GM18951 (cell line): Measurements from ENCODE around the gene NPVF.

Source experiments
- POLR2A ChIP-seq: IDR thresholded peaks from 4 replicates; pipeline ENCODE4 v1.6.1; 2011; ENCODE audit warnings: mild to moderate bottlenecking; ENCODE audit not compliant: insufficient read length, insufficient read depth; ENCODE audit errors: extremely low read depth
- in situ Hi-C: fragments of 300-500 bp; cut with MboI; formaldehyde crosslinking; loops from one replicate; pipeline ENCODE4 v1.12.0; 2022; ENCODE audit warnings: low sequenced_read_pairs, mixed read lengths, inconsistent platforms; ENCODE audit not compliant: unreplicated experiment

Gene NPVF, protein sequence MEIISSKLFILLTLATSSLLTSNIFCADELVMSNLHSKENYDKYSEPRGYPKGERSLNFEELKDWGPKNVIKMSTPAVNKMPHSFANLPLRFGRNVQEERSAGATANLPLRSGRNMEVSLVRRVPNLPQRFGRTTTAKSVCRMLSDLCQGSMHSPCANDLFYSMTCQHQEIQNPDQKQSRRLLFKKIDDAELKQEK

DNA sequence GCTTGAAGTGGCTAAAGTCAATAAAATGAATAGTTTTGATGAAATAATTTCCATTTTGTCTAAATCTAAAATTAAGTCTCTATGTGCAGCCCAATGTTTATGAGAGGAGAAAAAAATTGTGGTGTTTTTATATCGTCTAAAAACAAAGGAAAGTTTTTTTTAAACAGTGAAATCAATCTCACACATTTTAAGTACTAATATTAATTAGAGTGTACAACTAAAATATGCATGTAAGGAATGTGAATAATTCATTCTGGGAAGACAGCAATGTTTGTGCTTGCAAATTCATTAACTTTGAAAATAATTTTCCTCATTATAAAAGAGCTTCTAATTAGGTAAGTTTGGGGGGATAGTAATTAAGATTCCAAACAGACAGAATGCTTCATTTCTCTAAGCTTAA lies at the start of gene NPVF:
Gene NPVF, minus strand, starts transcription at position 101 of the 400 bp plus-strand sequence. Its CDS starts 47 bp downstream, at position 54.
- no peak for TF ChIP-seq POLR2A
- in situ Hi-C loops, result no loop called here

DNA sequence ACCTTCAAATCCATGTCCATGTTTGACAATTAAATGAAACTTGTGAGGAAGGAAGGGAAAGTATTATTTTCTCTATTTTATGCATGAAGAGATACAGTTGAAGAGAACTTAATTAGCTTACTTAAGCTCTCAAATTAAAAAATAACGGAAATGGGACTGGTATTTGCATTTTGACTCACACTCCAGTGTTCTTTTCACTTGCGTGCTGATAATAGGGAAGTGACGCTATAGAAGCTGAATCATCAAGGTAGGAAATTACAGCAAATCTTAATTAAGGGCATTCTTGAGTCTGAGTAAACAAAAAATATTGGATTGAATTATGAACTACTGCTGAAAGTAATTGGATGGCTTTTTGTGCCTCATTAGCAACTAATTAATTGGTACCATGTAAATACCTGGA lies 44.0 kb upstream of the NPVF start:
- TF ChIP-seq POLR2A, result no peak
- in situ Hi-C loops, result loop anchor here (25.0 kb wide), 1 partner anchor 590 kb away; no protein-coding TSS in a partner anchor

DNA sequence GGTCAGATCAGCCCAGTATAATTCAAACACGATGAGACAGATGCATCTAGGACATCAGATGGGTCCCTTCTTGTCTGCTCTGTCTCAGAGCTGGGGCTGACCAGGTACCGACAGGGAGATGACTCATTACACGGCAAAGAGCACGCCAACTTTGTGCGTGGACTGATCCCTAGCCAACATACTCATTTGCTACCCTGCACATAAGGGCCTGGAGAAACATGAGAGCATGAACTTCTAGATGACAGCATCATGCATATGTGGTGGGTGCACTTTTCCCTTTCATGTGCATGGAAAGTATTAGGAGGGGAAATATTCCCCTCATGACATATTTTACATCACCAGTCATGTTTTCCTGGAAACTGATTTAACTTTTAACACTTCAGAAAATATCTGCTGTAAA lies 35.1 kb upstream of the NPVF start:
- TF ChIP-seq POLR2A, result no peak
- in situ Hi-C loops, result loop anchor here (10.0 to 25.0 kb wide), 2 partner anchors 301 to 599 kb away; no protein-coding TSS in a partner anchor

DNA sequence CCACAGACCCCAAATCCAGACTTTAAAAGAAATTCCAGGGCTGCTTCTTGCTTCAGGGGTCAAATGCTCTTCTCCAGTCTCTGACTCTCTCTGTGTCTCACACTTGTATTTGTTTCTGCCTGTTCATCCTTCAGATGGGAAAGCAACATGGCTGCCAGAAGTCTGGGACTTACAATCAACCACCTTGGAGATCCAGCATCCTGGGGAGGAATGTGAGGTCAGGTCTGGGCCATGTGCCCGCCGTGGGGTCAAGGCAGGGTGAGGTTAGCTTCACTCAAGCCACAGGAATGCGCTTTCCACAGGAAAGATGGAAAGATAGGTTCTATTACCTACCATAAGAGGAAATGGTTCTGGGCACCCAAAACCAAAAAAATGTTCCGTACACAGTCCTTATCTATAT lies 34.3 kb upstream of the NPVF start:
- no peak for TF ChIP-seq POLR2A
- in situ Hi-C loops, result loop anchor here (10.0 to 25.0 kb wide), 2 partner anchors 302 to 600 kb away; no protein-coding TSS in a partner anchor

DNA sequence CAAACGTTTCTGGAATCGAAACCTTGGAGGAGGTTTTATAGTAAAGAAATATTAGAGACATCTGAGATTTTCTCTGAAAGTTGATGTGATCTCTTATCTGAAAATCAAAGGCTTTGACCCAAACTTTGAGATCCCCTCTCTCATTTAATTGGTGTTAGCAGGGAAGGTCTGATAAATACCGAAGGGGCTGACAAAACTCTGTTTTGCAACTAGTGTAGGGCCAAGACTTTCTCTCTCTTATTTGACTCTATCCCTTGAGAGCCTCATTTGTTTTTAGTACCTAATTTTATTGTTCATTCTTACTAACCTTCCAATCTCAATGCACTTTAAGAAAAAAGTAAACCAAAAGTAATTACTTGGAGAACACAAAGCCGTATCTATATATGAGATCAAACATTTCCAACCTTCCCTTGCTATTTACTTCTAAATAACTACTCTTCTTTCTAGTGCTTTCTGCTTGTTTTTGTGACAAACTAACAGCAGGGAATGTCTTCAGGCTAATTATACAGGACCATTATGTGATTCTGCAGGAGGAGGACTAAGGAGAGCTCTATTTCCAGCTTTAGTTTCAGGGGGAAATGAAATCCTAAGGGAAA lies 33.4 kb upstream of the NPVF start:
- in situ Hi-C loops, result loop anchor here (10.0 to 25.0 kb wide), 2 partner anchors 303 to 601 kb away; no protein-coding TSS in a partner anchor
- no peak for TF ChIP-seq POLR2A

DNA sequence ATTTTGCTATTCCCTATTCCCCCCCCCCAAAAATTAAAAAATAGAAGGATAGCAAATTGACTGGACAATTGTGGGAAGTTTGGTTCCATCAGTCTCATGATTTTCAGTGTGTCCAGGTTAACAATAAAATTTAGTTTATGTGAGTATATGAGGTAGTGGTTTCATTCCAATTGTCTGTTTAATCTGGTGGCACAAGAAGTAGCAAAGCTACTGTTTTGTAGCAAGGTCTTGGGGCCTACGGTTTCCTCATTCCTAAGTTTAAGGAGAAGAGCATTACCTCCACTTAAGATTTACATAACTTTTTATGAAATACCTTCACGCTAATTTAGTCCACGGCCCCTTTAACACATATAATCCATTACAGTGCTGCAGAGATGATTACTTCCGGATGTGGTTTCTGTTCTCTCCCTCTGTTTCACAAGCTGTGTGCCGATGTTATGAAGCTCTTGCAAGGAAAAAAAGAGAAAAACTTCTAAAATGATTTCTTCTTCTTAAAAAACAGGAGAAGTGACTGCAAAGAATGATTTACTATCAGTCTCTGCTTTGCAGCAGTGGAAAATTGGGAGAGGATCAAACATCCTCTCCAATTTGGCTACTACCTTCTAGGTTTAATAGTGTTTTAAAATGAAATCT lies 32.7 kb upstream of the NPVF start:
- in situ Hi-C loops, result loop anchor here (10.0 to 25.0 kb wide), 2 partner anchors 304 to 601 kb away; no protein-coding TSS in a partner anchor
- no peak for TF ChIP-seq POLR2A

DNA sequence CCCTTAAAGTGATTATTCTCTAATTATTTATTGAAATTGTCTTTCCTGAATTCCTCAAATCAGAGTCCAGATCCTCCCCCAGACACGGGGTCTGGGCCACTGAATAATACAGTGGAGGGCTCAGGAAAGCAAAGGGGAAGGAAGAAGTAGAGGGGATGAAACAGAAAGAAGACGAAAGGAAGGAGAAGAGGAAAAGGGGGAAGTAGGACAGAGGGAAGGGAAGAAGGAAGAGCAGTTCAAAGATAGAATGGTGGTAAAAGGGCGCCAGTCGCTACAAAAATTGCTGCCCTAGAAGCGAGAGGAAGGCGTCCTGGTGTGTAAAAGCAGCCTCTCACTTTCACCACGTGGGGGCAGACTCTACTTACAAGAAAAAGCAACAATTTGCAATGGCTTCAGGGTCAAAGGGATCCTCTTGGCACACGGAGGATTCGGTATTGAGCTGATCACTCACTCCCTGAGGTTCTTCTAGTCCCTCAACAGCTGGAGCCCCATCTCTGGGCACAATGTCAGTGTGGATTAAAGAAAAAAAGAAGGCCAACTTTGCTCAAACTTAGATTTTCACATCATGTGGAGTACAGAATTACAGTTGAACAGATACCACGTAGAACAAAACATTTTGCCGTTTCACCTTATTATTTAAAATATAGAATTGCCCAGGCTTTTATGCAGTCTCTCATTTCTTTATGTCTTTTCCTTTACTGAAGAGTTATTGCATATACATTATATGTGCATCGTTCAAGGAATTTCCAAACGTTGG lies 31.4 kb upstream of the NPVF start:
- in situ Hi-C loops, result loop anchor here (10.0 to 25.0 kb wide), 2 partner anchors 305 to 603 kb away; no protein-coding TSS in a partner anchor
- no peak for TF ChIP-seq POLR2A

DNA sequence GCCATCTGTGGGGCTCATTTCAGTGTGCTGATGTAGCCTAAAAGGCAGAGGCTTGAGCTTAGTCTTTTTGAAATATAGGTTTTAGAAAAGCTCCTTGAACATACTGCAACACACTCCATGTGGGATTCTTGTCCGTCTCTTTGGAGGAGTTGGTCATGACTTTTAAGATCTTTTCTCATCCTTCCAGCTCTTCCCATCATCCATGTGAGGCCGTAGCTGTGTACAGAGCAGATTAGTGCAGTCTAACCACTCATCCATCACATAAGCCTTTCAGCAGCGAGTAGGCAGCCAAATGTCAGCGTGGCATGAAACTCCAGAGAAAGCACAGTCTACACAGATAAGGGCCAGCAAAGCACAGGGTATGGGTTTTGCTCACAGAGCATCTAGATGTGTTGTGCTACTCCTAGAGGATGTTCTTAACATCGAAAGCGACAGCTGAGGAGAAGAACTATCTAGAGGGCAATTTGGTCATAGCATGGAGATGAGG lies 28.1 kb upstream of the NPVF start:
- in situ Hi-C loops, result loop anchor here (25.0 kb wide), 1 partner anchor 606 kb away; no protein-coding TSS in a partner anchor
- no peak for TF ChIP-seq POLR2A

DNA sequence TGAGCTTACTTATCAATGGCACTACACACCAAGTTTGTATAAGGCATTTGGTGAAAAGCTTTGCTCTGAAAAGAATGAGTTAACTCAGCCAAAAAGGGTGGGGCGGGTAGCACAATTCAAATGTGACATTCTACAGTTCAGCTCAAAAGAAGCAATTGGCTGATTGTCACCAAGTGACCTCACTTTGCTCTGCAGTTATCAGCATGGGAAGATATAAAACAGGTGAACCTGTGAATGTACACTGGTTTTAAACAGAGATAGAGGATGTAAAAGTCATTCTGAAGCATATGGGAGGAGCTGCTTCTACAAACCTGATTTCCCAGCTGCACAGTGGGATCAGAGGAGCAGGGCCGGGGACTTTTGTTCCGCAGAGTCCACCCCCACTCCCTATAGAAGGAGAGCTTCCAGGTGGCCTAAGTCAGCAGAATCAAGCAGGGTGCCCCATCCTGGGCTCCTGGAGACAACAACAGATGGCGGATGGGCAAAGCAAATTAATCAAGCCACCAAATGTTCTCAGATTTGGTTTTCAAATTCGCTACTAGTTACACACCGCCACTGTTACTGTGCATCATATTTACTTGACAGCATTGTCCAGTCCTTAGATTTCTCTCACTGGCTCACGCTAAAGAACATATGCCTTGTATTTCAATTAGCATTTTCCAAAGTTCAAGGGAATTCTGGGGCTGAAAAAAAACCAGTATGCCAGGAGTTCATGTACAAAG lies 27.5 kb upstream of the NPVF start:
- no peak for TF ChIP-seq POLR2A
- in situ Hi-C loops, result loop anchor here (25.0 kb wide), 1 partner anchor 607 kb away; no protein-coding TSS in a partner anchor

DNA sequence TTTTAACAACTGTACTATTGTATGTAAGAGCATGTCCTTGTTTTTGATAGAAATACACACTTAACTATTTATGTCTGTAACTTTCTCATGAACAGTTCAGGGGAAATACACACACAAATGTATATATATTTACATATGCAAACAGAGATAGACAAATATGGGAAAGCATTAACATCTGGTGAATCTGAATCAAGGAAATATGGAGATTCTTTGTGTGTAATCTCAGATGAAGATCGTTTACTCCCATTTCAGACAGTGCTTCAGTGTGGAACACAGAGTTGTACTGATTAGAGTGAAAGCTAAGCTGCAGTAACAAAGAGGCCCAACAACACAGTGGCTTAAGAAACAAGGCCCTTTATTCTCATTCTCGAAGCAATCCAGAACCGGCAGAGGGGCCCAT lies 26.3 kb upstream of the NPVF start:
- in situ Hi-C loops, result loop anchor here (25.0 kb wide), 1 partner anchor 608 kb away; no protein-coding TSS in a partner anchor
- no peak for TF ChIP-seq POLR2A

DNA sequence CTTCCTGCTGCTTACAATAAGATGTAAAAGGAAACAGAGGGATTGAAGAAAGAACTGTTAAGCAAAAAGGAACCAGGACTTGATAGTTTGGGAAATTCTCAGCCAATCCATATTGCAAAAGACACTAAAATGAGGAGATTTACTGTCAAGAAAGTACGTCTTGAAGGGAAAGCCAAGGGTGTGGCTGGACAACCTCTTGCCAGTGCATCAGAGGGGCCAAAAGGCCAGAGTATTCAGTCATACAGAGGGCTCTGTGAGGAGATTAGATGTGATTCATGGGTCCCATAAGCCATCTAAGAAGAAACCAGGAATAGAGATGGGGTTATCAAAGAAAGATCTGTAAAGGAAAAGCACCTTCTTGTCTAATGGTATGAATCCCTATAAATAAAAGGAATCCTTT lies 25.4 kb upstream of the NPVF start:
- no peak for TF ChIP-seq POLR2A
- in situ Hi-C loops, result loop anchor here (25.0 kb wide), 1 partner anchor 609 kb away; no protein-coding TSS in a partner anchor

DNA sequence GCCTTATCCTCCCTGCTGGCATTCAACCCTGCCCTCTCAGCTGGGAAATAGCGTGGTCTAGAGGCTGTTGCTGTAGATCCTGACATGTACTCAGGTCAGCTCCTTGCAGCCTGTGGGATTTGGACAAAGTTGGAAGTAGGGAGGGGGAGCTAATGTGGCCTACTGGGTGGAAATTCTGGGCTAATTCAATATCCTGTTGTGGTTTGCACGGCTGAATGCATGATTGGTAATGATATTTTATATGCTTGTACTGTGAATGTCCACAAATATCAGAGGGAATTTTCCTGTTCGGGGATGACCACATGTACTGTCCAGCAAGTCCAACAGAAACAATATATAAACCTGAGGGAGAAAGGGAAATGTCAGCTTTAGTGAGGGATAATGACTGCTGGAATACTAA lies 22.1 kb upstream of the NPVF start:
- in situ Hi-C loops, result loop anchor here (25.0 kb wide), 1 partner anchor 612 kb away; no protein-coding TSS in a partner anchor
- TF ChIP-seq POLR2A, result no peak
